GM19397 (cell line): ENCODE data around the gene MEGF9.
A peak's percentile ranks its signal among the peaks of the same experiment; 100 is the strongest.

Experiments used
- ATAC-seq: cut with Tn5 transposase; IDR thresholded peaks from one replicate; pipeline ENCODE4 v1.9.1; 2021; ENCODE audit warnings: mild to moderate bottlenecking, moderate library complexity; ENCODE audit not compliant: unreplicated experiment

The MEGF9 gene

GRCh38 chr9:120708526-120709224 lies 5.6 kb downstream of the MEGF9 start:
- ATAC-seq: no peak

- no peak for ATAC-seq
Observed at GRCh38 chr9:120707170-120707569, 7.1 kb downstream of the MEGF9 start.

GRCh38 chr9:120705174-120705573 lies 9.1 kb downstream of the MEGF9 start:
- ATAC-seq: no peak

- no peak for ATAC-seq
Observed at GRCh38 chr9:120702075-120702474, 12.2 kb downstream of the MEGF9 start.

GRCh38 chr9:120701248-120701647 lies 13.0 kb downstream of the MEGF9 start:
- no peak for ATAC-seq

GRCh38 chr9:120698766-120699165 lies 15.5 kb downstream of the MEGF9 start:
- no peak for ATAC-seq

GRCh38 chr9:120697448-120697847 lies 16.8 kb downstream of the MEGF9 start:
- no peak for ATAC-seq

GRCh38 chr9:120696551-120697230 lies 17.6 kb downstream of the MEGF9 start:
- ATAC-seq: no peak

GRCh38 chr9:120694559-120694958 lies 19.7 kb downstream of the MEGF9 start:
- no peak for ATAC-seq

- peak; percentile 43 for ATAC-seq
Observed at GRCh38 chr9:120693700-120694008, 20.6 kb downstream of the MEGF9 start.

GRCh38 chr9:120692901-120693699 lies 21.2 kb downstream of the MEGF9 start:
- peak; percentile 44 for ATAC-seq

- no peak for ATAC-seq
Observed at GRCh38 chr9:120690372-120690771, 23.9 kb downstream of the MEGF9 start.

- ATAC-seq: no peak
Observed at GRCh38 chr9:120689860-120690259, 24.4 kb downstream of the MEGF9 start.

GRCh38 chr9:120688758-120689157 lies 25.5 kb downstream of the MEGF9 start:
- ATAC-seq: no peak

- ATAC-seq: no peak
Observed at GRCh38 chr9:120683150-120683549, 31.1 kb downstream of the MEGF9 start.

GRCh38 chr9:120681121-120681520 lies 33.1 kb downstream of the MEGF9 start:
- no peak for ATAC-seq

GRCh38 chr9:120680579-120680978 lies 33.7 kb downstream of the MEGF9 start:
- ATAC-seq: no peak

GRCh38 chr9:120680161-120680560 lies 34.1 kb downstream of the MEGF9 start:
- ATAC-seq: no peak

- no peak for ATAC-seq
Observed at GRCh38 chr9:120677965-120678364, 36.3 kb downstream of the MEGF9 start.

- no peak for ATAC-seq
Observed at GRCh38 chr9:120676767-120677402, 37.4 kb downstream of the MEGF9 start.

GRCh38 chr9:120668399-120668798 lies 45.9 kb downstream of the MEGF9 start:
- no peak for ATAC-seq
